Measurements from ENCODE around the gene OOSP1. TPM values are rescaled to one million over a fixed set of nuclear protein-coding genes. Genes with fewer than 3 reads are reported as not detected.
"Not testable (repeated sequence)": the region's sequence is repeated elsewhere in the genome, so short reads cannot be mapped to it uniquely, and the experiment has no call there.

OOSP1 gene
- total RNA-seq, 1 donor from 2014 or later: not detected

DNA sequence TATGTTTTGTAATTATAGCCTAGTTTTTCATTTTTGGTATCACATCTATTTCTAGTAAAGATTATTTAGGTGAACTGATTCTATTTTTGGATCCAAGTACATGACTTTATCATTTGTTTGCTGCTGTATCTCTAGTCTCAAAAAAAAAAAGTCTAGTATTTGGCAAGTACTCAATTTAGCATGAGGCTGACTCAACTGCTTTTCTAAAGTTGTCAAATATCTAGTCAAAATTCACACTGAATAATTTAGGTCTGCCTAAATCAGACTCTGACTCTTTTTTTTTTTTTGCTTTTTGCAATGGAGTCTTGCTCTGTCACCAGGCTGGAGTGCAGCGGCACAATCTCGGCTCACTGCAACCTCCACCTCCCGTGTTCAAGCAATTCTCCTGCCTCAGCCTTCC, 28.0 kb downstream of the OOSP1 start:
- Mint-ChIP-seq H3K4me3 (no peak overlapping the region), H3K27ac (no peak overlapping the region), H3K27me3 (peaks cover 6% of the 10 kb centered on the region), H3K36me3 (ENCODE audit: low read depth) (no peaks in the 10 kb centered on the region), H3K4me1 (no peaks in the 10 kb centered on the region), H3K9me3 (no peaks in the 10 kb centered on the region)
- DNase-seq (no peak), ATAC-seq (ENCODE audit: low read depth) (no peak)
- ChIA-PET CTCF (no interaction called here), POLR2A (interaction anchor here (0.7 kb wide), 1 partner anchor 117 kb away, joined by 4 read pairs; no protein-coding TSS in a partner anchor)
- TF ChIP-seq, protein P1, sequence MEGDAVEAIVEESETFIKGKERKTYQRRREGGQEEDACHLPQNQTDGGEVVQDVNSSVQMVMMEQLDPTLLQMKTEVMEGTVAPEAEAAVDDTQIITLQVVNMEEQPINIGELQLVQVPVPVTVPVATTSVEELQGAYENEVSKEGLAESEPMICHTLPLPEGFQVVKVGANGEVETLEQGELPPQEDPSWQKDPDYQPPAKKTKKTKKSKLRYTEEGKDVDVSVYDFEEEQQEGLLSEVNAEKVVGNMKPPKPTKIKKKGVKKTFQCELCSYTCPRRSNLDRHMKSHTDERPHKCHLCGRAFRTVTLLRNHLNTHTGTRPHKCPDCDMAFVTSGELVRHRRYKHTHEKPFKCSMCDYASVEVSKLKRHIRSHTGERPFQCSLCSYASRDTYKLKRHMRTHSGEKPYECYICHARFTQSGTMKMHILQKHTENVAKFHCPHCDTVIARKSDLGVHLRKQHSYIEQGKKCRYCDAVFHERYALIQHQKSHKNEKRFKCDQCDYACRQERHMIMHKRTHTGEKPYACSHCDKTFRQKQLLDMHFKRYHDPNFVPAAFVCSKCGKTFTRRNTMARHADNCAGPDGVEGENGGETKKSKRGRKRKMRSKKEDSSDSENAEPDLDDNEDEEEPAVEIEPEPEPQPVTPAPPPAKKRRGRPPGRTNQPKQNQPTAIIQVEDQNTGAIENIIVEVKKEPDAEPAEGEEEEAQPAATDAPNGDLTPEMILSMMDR (IDR thresholded peaks at IDR 0.05): no peak
- intact Hi-C loops (cut with micrococcal nuclease): no loop called here

DNA sequence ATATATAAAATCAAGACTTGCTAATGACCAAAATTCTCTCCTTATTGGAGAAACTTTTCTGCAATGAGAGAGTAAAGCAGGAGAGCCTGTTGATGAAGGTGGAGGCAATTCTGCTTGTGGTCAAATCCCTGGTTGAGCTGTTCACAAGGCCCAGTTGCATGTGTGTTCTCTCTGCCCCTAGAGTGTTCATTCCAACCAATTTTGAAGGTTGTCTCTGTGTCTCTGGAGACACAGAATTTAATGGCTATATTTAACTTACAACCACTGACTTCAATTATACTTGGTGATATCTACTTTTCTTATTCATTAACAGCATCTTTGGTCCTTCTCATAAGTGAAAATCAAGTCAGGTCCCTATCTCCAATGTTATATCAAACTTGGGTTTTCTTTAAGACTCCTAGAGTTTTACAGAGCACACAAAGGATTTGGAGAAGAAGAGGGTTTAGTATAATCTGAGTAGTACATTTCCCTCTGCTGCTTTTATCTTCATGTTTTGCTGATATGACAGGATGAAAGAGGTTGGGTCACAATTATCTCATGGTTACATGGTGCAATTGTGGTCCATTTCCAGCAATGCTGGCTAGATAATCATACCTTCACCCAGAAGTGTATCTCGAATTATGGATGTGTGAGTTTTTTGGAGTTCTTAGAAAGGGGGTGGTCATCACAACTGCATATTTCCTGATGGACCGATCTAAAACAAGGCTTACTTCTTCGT, 29.6 kb downstream of the OOSP1 start:
- DNase-seq: no peak
- Mint-ChIP-seq H3K36me3 (ENCODE audit: low read depth) (no peaks in the 10 kb centered on the region), H3K4me3 (no peak overlapping the region), H3K4me1 (no peaks in the 10 kb centered on the region), H3K9me3 (no peaks in the 10 kb centered on the region), H3K27ac (no peak overlapping the region), H3K27me3 (peaks cover 6% of the 10 kb centered on the region)
- ChIA-PET CTCF (no interaction called here), POLR2A (no interaction called here)
- no peak for ATAC-seq (ENCODE audit: low read depth)
- TF ChIP-seq, protein P1 (IDR thresholded peaks at IDR 0.05): no peak
- intact Hi-C loops (cut with micrococcal nuclease): no loop called here

DNA sequence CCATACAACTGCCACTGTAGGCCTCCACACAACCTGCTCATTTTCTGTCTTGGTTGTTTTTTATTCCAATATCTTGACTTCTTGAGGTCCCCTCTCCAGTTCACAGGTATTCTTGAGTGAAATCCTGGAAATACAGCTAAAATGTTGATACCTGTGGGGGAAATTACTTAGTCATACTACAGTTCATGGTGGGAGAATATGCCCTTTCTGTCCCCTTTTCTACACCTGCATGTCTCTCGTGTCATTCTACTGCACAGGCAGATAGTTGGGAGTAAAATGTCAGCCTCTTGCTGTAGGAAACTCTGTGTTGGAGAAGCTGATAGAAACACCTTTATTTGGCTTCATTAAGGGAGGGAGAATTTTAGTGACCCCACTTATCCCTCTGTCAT, 30.2 kb downstream of the OOSP1 start:
- no peak for ATAC-seq (ENCODE audit: low read depth)
- H3K36me3 Mint-ChIP-seq (ENCODE audit: low read depth): no peaks in the 10 kb centered on the region
- no peak overlapping the region for H3K27ac Mint-ChIP-seq

DNA sequence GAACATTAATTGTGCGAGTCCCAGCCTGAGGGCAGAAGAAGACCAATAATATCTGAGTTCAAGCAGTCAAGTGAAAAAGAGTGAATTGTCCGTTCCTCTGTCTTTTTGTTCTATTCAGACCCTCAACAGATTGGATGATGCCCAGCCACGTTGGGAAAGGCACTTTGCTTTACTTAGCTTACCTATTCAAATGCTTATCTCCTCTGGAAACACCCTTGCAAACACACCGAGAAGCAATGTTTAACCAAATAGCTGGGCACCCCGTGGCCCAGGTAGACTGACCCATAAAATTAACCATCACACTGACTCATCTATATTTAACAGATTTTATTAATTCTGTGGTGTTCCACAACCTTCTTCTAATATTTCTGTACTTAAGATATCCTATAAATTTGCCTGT, 34.9 kb downstream of the OOSP1 start:
- H3K9me3 Mint-ChIP-seq: no peaks in the 10 kb centered on the region
- peaks cover 4% of the 10 kb centered on the region for H3K27me3 Mint-ChIP-seq
- ATAC-seq (ENCODE audit: low read depth) (no peak), DNase-seq (no peak)
- CTCF ChIA-PET: no interaction called here
- no peak overlapping the region for H3K27ac Mint-ChIP-seq
- TF ChIP-seq, protein P1 (IDR thresholded peaks at IDR 0.05): no peak
- H3K4me3 Mint-ChIP-seq: no peak overlapping the region
- H3K36me3 Mint-ChIP-seq (ENCODE audit: low read depth): no peaks in the 10 kb centered on the region
- intact Hi-C loops (cut with micrococcal nuclease): no loop called here
- POLR2A ChIA-PET: no interaction called here
- H3K4me1 Mint-ChIP-seq: no peaks in the 10 kb centered on the region

More for the DNA sequence above, 30.2 kb downstream of the OOSP1 start:
- POLR2A ChIA-PET: no interaction called here
- CTCF ChIA-PET: no interaction called here
- no peaks in the 10 kb centered on the region for H3K9me3 Mint-ChIP-seq
- H3K4me1 Mint-ChIP-seq: no peaks in the 10 kb centered on the region
- no peak for DNase-seq
- no peak overlapping the region for H3K4me3 Mint-ChIP-seq
- H3K27me3 Mint-ChIP-seq: peaks cover 6% of the 10 kb centered on the region
- TF ChIP-seq, protein P1 (IDR thresholded peaks at IDR 0.05): no peak
- intact Hi-C loops (cut with micrococcal nuclease): no loop called here

- Mint-ChIP-seq H3K27me3 (peaks cover 16% of the 10 kb centered on the region), H3K4me1 (no peaks in the 10 kb centered on the region), H3K9me3 (no peaks in the 10 kb centered on the region), H3K27ac (no peak overlapping the region), H3K36me3 (ENCODE audit: low read depth) (no peaks in the 10 kb centered on the region), H3K4me3 (no peak overlapping the region)
- POLR2A ChIA-PET: no interaction called here
- intact Hi-C loops (cut with micrococcal nuclease): no loop called here
- ATAC-seq (ENCODE audit: low read depth): no peak
- CTCF ChIA-PET: no interaction called here
- TF ChIP-seq, protein P1 (IDR thresholded peaks at IDR 0.05): no peak
- no peak for DNase-seq
Observed at GRCh38 chr11:59981106-59981770, 43.0 kb downstream of the OOSP1 start.

GRCh38 chr11:59982037-59982436, 43.8 kb downstream of the OOSP1 start:
- H3K4me1 Mint-ChIP-seq; intact Hi-C loops (cut with micrococcal nuclease); H3K27ac Mint-ChIP-seq; POLR2A ChIA-PET; DNase-seq; H3K36me3 Mint-ChIP-seq (ENCODE audit: low read depth); H3K9me3 Mint-ChIP-seq; CTCF ChIA-PET; H3K4me3 Mint-ChIP-seq; ATAC-seq (ENCODE audit: low read depth): not testable (repeated sequence)
- peaks cover 16% of the 10 kb centered on the region for H3K27me3 Mint-ChIP-seq

Measured in activated B cell treated with CpG ODN at 0.5 μM for 24 hours (primary cell).